ENCODE measurements around the gene AFF2. TPM values are rescaled to one million over a fixed set of nuclear protein-coding genes. Genes with fewer than 3 reads are reported as not detected.
A peak's percentile ranks its signal among the peaks of the same experiment; 100 is the strongest.
"Not testable (repeated sequence)": the region's sequence is repeated elsewhere in the genome, so short reads cannot be mapped to it uniquely, and the experiment has no call there.

The AFF2 gene
- total RNA-seq, 1 experiment from 2014 or later: 1.4 TPM

DNA sequence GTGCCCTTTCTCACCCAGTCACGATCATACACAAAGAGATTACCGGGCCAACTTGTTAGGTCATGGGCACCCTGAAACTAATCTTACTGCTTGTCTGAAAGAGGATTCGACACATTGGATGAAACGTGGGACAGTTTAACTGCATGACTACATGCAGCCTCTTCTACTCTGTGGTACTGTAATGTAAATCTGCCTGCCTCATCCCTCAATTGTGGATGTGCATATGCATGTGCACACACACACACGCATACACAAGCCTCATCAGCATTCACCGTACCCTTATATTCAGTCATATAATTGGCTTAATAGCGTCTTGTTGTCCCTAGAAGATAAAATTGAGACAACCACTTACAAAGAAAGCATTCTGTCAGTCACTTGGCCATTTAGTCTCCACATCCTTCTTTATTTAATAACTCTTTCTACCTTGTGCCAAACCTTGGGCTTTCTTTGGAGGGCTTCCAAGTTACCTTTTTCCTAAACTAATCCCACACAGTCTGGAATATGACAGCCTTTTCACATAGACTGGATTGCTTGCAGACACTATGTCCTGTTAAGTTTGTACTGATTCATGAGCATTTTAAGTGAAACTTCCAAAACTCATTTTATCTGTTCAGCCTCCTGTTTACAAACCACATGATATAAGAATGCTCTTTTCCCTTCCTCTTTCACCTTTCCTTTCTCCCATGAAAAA lies 132.9 kb downstream of the AFF2 start:
- no peak for DNase-seq (ENCODE audit: low read depth)

DNA sequence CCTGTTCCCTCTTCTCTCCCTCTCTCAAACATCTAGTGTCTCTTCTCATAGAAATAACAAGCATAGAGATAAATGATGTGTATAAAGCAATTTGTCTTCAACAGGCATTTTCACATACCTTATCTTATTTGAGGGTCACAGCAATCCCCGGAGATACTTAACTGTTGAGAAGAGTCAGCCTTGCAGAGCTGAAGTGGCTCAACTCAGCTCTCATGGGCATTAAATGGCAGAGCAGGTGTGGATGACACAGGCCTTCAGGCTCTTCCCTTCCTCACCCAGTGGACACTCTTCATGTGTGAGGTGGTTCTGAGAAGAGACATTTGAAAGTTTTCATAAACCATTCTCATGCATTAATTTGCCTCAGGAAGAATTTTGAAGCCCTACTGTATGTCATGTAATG lies 134.2 kb downstream of the AFF2 start:
- DNase-seq (ENCODE audit: low read depth): no peak

DNA sequence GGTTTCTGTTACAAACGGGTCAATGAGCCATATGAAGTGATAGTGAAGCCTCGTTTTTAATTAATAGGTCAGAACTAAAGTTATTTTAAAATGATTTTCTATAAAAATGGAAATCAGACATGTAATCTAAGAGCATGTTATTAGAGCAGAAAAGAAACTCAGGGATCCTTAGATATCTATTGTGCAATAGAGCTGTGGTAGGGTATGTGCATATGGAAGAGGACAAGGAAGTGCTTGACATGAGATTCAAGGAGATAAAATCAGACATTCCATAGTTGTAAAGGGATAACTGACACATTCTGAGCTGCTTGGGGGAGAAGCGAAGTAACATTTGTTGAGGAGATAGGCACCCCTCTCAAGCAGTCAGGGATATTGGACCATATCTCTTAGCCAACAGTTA lies 143.0 kb downstream of the AFF2 start:
- no peak for DNase-seq (ENCODE audit: low read depth)

DNA sequence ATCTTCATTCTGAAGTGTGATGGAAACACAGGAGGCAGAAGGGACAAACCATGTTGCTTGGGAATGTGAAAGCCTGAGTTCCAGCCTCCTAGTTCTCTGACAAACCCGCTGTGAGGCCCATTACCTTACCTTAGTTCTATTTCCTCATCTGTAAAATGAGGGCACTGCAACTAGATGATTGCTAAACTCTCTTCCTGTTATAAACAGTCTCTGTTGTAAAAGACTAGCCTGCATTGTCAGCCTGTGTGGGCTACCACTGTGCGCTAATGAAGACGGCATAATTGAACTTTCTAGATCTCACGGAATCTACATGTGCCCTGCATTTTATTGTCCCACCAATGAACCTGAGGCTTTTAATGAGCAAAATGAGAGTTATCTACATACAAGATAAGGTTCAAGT lies 147.2 kb downstream of the AFF2 start:
- DNase-seq (ENCODE audit: low read depth): no peak

GRCh38 chrX:148649145-148649795 lies 148.9 kb downstream of the AFF2 start:
- no peak for DNase-seq (ENCODE audit: low read depth)

DNA sequence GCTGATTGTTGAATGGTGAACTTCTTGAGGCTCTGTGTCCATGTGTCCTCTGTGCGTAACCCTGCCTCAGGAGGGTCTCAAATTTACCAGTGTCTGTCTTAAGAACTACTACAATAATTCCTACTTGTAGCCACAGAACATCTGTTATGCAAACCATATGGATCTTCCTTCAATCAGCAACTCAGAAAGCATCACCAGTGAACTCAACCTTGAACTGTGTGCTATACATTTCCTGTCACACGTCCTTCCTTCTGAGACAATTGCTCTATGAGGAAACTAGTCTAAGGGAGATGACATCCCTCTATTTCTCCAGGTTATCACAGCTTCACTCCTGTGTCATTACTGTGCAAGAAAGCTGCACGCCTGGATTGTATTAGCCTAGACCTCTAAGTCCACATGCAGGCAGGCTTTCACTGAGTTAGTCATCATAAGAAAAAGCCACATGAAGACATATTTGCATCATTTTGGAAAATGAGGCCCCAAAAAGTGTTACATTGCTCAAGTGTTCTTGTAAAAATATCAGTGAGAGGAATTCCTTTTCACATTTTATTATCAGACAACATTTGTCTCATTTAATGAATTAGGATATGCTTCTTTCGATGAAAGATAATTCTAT lies 157.8 kb downstream of the AFF2 start:
- DNase-seq (ENCODE audit: low read depth): no peak

GRCh38 chrX:148659481-148659880 lies 159.1 kb downstream of the AFF2 start:
- DNase-seq (ENCODE audit: low read depth): peak; percentile 37

- peak; percentile 7 for DNase-seq (ENCODE audit: low read depth)
These were observed 160.6 kb downstream of the AFF2 start for GRCh38 chrX:148661035-148661434.

GRCh38 chrX:148662014-148662413 lies 161.6 kb downstream of the AFF2 start:
- no peak for DNase-seq (ENCODE audit: low read depth)

GRCh38 chrX:148664171-148664570 lies 163.8 kb downstream of the AFF2 start:
- DNase-seq (ENCODE audit: low read depth): no peak

- DNase-seq (ENCODE audit: low read depth): no peak
These were observed 164.6 kb downstream of the AFF2 start for GRCh38 chrX:148664995-148665394.

GRCh38 chrX:148669175-148669574 lies 168.8 kb downstream of the AFF2 start:
- DNase-seq (ENCODE audit: low read depth): not testable (repeated sequence)

- no peak for DNase-seq (ENCODE audit: low read depth)
These were observed 169.9 kb downstream of the AFF2 start for GRCh38 chrX:148670277-148670676.

DNA sequence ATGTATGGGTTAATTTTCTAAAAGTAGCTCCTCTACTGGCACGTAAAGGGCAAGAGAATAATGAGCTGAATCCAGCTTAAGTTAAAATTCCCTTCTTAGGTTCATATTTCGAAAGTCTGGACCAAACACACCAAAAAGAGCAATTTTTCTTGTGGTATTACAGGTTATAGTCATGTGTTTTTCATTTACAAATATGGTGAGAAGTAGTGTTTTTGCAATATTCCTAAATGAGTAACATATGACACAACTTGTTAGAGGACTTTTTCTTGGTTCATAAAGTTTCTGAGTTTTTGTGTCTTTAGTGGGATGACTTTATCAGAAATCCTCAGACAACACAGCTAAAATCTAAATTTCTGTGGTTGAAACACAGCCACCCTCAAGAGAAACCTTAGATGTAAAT lies 172.1 kb downstream of the AFF2 start:
- no peak for DNase-seq (ENCODE audit: low read depth)

- no peak for DNase-seq (ENCODE audit: low read depth)
These were observed 181.2 kb downstream of the AFF2 start for GRCh38 chrX:148681605-148682004.

- DNase-seq (ENCODE audit: low read depth): no peak
These were observed 181.8 kb downstream of the AFF2 start for GRCh38 chrX:148682206-148682605.

DNA sequence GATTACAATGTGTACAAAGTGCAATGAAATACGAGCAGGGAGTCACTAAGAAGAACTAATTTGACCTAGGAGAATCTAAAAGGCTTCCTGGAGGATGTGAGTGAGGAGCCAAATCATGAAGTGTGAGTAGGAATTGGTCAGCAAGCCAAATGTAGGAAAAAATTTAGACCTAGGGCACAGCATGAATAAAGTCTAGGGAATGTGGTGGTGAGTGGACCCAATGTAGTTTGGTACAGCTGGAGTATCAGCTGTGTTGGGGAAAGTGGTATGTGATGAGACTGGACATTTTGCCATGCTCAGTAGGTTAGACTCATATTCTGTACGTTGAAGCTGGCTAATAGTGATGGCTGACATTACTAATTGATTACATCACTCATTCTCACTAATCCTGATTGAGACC lies 191.0 kb downstream of the AFF2 start:
- peak; percentile 68 for DNase-seq (ENCODE audit: low read depth)

DNA sequence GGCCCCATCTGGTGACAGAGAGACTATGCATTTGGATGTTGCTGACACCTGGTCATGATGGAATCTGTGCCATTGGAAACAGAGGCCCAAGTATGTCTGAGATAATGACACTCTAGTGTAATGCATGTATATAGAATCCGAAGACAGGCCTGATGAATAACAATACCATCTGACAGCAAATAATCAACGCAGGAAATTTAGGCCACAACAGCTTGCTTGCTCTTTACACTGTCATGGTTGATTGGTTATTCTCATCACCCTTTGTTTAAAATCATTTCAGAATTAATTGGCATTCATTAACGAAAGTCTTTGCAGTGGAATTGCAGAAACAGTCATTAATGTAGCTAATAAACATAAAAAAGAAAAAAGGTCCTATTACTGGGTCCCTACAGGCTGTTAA lies 194.8 kb downstream of the AFF2 start:
- no peak for DNase-seq (ENCODE audit: low read depth)

DNA sequence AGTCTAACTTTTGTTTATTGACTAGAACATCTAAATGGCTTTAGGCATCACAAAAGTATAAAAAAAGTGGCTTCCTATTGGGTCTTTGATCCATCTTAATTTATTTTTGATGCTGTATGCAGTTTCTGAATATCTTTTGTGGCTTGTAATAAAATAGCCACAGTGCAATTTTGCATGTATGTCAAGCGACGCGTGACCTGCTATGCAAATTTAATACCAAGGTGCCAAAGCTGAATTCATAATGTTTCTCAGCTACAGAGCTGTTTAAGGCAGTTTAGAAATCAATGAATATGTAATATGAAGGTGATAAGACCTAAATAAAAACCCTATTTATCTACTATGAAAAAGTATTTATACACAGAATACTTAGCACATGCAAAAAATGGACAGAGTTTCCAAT lies 197.8 kb downstream of the AFF2 start:
- no peak for DNase-seq (ENCODE audit: low read depth)

DNA sequence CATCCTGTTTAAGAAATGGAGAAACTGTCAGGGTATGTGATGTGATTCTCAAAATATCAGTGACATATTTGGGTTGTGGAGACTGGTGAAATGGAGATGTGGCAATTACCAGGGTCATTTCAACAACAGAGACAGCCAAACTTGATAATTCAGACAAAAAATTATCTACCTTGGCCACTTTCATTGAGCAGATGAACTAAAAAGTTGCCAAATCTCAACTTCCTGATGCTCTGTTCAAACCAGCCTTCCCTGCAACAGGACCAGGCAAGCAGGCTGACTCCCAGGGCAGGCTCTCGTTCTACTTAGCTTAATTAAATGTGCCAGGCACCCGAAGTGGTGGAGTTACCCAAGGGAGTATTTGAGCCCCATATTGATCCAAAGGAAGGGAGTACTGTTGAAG lies 199.6 kb downstream of the AFF2 start:
- no peak for DNase-seq (ENCODE audit: low read depth)

GRCh38 chrX:148713981-148714380 lies 213.6 kb downstream of the AFF2 start:
- no peak for DNase-seq (ENCODE audit: low read depth)

DNA sequence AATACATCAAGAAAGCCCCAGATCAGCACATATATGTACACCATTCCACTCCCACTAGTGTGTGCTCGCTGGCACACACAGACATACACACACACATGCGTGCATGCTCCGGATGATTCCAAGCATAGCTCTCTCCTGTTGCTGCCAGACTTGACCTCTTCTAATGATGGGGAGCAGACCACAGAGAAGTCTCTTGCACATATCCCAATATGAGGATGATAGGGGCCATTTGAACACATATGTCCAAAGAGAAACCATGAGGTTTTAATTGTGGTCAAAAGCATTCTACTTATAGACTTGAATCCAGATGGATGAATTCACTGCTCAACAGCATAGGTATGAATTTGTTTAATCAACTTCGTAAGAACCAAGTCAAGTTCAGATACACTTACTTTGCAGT lies 214.9 kb downstream of the AFF2 start:
- DNase-seq (ENCODE audit: low read depth): no peak

DNA sequence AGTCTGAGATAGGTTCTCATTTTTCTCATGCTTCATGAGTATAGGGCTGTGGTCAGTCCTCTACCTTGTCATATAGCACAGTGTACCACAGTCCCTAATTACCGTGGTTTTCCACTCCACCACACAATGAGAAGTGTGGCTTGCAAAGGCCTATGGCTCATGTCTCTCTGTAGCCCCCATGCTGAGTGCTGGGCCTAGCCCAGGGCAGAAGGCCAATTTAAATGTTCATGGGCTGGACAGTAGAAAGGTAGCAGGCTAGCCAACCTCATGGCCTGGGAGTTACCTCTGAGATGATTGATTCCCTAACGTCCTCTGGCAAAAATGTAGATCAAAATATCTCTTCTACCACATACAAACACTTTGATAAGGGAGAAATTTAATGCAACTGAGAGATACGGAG lies 222.5 kb downstream of the AFF2 start:
- DNase-seq (ENCODE audit: low read depth): no peak

Measured in HT1080 (cell line).